ENCODE measurements around the gene SPINK9. TPM values are rescaled to one million over a fixed set of nuclear protein-coding genes. Genes with fewer than 3 reads are reported as not detected.

The SPINK9 gene, protein sequence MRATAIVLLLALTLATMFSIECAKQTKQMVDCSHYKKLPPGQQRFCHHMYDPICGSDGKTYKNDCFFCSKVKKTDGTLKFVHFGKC
- not detected in 2 replicates for total RNA-seq

DNA sequence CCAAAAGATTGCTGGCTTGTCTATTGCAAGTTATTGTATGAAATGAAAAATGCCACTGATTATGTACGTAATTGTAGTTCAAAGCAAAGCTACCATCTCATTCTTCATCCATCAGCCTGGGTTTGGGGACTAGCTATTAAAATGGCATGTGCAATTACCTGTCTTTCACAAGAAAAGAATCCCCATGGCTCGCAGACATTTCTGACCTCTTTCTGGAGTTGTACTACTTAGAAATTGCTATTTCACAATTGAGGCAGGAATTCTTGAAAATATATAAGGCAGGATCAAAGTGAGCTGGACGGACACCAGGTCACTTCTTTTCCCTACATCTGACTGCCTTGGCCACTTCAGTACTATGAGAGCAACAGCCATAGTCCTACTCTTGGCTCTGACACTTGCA is at the start of gene SPINK9:
SPINK9 (plus strand) TSS at position 301 of the 400 bp plus-strand sequence; CDS start at position 356, 55 bp downstream.

DNA sequence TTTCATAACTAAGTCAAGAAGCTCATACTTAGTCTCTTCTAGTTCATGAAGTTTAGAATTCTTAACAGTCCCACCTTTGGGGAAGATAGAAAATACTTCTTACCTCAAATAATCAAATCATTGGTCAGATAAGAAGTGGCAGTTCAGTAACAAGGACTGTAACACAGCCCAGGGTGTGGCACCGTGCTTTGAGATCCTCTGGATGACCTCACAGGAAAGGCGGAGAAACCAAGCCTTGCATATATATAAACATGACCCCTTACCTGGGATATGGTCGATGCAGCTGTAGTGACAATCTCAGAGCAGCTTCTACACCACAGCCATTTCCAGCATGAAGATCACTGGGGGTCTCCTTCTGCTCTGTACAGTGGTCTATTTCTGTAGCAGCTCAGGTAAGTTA is 23.2 kb upstream of the SPINK9 start, which contains the start of gene SPINK7:
SPINK7 (plus strand) TSS at position 271 of the 400 bp plus-strand sequence; CDS start at position 332, 61 bp downstream.

DNA sequence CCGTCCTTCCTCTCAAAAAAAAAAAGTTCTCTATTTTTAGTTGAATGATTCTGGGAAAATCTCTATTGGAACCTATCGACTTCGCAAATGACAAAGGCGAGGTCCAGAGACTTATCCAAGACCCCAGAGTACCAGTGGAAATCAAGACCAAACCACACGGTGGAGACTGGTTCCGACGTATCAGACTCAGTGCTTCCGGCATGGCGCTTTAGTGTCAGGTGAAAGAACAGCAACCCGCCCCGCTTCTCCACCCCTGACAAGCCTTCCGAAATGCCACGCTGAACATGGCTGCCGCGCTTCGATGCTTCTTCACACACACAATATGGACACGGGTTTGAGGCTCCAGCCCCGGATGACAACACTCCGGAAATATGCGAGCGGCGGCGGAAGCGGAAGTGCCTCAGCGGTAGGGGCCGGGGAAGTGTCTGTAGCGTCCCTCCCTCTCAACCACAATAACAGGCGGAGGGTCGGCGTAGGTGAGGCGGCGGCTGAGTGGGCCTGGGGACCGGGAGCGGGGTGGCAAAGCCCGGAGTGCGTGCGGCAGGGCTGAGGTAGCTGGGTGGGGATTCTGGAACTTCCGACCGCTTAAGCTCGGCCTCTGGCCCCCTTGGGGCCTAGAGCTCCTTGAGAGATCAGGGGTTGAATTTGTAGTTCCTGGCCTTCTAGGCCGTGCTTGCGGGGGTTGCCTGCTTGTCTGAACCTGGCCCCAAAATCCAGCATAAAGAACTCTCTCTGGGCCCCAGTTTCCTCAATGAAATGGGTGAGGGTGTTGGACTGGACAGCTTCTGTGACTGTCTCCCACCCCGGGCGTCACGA is 48.4 kb downstream of the SPINK9 start, which contains the start of gene FBXO38:
FBXO38 (plus strand) TSS at position 395 of the 816 bp plus-strand sequence. CDS start 10,819 bp downstream, outside the sequence.

Other genes with a start within 250 kb of the SPINK9 start
- gene SPINK14, start 167.0 kb upstream of the SPINK9 start, total RNA-seq = not detected in 2 replicates
- 10.3 and 28.1 TPM in 2 replicates for gene SPINK6, start 132.5 kb upstream of the SPINK9 start, total RNA-seq
- not detected in 2 replicates for gene MARCOL, start 97.0 kb upstream of the SPINK9 start, total RNA-seq
- gene SPINK13, start 66.8 kb upstream of the SPINK9 start, total RNA-seq = not detected in 2 replicates
- 0.47 TPM in 1 of 2 replicates, not detected in the other for gene SPINK7, start 23.1 kb upstream of the SPINK9 start, total RNA-seq
- gene FBXO38, start 48.4 kb downstream of the SPINK9 start, total RNA-seq = 17.2 and 21.1 TPM in 2 replicates

Measured in hair follicular keratinocyte (primary cell).